Measurements from ENCODE around the gene URM1.

DNA sequence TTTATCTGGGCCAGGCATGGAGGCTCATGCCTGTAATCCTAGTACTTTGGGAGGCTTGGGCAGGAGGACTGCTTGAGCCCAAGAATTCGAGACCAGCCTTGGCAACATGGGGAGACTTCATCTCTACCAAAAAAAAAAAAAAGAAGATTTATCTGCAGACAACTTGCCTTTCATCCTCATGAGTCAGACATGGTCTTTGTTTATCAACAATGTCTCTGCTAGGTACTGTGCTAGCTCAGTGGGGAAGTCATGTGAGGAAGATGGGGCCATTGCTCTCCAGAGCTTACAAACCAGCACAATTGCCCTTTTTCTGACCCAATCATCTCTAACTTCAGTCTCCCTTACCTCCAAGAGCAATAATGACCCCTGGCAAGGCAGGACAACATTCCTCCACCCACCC is 1.6 kb downstream of the URM1 start:
- TF ChIP-seq, protein P1, sequence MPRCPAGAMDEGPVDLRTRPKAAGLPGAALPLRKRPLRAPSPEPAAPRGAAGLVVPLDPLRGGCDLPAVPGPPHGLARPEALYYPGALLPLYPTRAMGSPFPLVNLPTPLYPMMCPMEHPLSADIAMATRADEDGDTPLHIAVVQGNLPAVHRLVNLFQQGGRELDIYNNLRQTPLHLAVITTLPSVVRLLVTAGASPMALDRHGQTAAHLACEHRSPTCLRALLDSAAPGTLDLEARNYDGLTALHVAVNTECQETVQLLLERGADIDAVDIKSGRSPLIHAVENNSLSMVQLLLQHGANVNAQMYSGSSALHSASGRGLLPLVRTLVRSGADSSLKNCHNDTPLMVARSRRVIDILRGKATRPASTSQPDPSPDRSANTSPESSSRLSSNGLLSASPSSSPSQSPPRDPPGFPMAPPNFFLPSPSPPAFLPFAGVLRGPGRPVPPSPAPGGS (IDR thresholded peaks at IDR 0.05), result no peak
- TF ChIP-seq, protein P2, sequence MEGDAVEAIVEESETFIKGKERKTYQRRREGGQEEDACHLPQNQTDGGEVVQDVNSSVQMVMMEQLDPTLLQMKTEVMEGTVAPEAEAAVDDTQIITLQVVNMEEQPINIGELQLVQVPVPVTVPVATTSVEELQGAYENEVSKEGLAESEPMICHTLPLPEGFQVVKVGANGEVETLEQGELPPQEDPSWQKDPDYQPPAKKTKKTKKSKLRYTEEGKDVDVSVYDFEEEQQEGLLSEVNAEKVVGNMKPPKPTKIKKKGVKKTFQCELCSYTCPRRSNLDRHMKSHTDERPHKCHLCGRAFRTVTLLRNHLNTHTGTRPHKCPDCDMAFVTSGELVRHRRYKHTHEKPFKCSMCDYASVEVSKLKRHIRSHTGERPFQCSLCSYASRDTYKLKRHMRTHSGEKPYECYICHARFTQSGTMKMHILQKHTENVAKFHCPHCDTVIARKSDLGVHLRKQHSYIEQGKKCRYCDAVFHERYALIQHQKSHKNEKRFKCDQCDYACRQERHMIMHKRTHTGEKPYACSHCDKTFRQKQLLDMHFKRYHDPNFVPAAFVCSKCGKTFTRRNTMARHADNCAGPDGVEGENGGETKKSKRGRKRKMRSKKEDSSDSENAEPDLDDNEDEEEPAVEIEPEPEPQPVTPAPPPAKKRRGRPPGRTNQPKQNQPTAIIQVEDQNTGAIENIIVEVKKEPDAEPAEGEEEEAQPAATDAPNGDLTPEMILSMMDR (IDR thresholded peaks at IDR 0.05), result no peak
- TF ChIP-seq, protein P3, sequence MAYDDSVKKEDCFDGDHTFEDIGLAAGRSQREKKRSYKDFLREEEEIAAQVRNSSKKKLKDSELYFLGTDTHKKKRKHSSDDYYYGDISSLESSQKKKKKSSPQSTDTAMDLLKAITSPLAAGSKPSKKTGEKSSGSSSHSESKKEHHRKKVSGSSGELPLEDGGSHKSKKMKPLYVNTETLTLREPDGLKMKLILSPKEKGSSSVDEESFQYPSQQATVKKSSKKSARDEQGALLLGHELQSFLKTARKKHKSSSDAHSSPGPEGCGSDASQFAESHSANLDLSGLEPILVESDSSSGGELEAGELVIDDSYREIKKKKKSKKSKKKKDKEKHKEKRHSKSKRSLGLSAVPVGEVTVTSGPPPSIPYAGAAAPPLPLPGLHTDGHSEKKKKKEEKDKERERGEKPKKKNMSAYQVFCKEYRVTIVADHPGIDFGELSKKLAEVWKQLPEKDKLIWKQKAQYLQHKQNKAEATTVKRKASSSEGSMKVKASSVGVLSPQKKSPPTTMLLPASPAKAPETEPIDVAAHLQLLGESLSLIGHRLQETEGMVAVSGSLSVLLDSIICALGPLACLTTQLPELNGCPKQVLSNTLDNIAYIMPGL (CRISPR knock-in tag; IDR thresholded peaks at IDR 0.05; ENCODE audit: borderline replicate concordance), result no peak
- TF ChIP-seq CHD2 (IDR thresholded peaks at IDR 0.05; ENCODE audit: low read length, partially characterized antibody), result no peak
- no peak for TF ChIP-seq POLR2A (IDR thresholded peaks at IDR 0.05; ENCODE audit: low read length)
- TF ChIP-seq SMC3 (IDR thresholded peaks at IDR 0.05), result no peak
- TF ChIP-seq USF2 (IDR thresholded peaks at IDR 0.05), result no peak
- TF ChIP-seq, protein P4, sequence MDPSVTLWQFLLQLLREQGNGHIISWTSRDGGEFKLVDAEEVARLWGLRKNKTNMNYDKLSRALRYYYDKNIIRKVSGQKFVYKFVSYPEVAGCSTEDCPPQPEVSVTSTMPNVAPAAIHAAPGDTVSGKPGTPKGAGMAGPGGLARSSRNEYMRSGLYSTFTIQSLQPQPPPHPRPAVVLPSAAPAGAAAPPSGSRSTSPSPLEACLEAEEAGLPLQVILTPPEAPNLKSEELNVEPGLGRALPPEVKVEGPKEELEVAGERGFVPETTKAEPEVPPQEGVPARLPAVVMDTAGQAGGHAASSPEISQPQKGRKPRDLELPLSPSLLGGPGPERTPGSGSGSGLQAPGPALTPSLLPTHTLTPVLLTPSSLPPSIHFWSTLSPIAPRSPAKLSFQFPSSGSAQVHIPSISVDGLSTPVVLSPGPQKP (IDR thresholded peaks at IDR 0.05; ENCODE audit: low read depth, low read length), result no peak
- TF ChIP-seq RCOR1 (IDR thresholded peaks at IDR 0.05; ENCODE audit: low read depth, low read length), result no peak
- TF ChIP-seq CHD4 (IDR thresholded peaks at IDR 0.05; ENCODE audit: borderline replicate concordance), result no peak
- TF ChIP-seq, protein P5, sequence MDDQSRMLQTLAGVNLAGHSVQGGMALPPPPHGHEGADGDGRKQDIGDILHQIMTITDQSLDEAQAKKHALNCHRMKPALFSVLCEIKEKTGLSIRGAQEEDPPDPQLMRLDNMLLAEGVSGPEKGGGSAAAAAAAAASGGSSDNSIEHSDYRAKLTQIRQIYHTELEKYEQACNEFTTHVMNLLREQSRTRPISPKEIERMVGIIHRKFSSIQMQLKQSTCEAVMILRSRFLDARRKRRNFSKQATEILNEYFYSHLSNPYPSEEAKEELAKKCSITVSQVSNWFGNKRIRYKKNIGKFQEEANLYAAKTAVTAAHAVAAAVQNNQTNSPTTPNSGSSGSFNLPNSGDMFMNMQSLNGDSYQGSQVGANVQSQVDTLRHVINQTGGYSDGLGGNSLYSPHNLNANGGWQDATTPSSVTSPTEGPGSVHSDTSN (IDR thresholded peaks at IDR 0.05), result no peak

Measured in A549 (cell line).